NCI-H1417 (cell line): ENCODE data around the gene ABCA9.
"Not testable (repeated sequence)": the region's sequence is repeated elsewhere in the genome, so short reads cannot be mapped to it uniquely, and the experiment has no call there.

Experiments used
- DNase-seq, 3 experiments: peaks; one replicate each; lab custom pipeline; 2025; lab: John Stamatoyannopoulos, UW

The ABCA9 gene

GRCh38 chr17:69060822-69061221 lies at the start of gene ABCA9:
ABCA9 (minus strand) TSS chr17:69060927; CDS start chr17:69051126, 9,801 bp downstream.
- DNase-seq = peak in 1 of 3 experiments; percentile 8

- DNase-seq = peak in 1 of 3 experiments; percentile 2
Measured at GRCh38 chr17:69105907-69106730, 45.4 kb upstream of the ABCA9 start.

GRCh38 chr17:69103557-69104233 lies 43.0 kb upstream of the ABCA9 start:
- DNase-seq = peak in 2 of 3 experiments; percentile 2 to 12

- DNase-seq = no peak
Measured at GRCh38 chr17:69098625-69099024, 37.9 kb upstream of the ABCA9 start.

DNA sequence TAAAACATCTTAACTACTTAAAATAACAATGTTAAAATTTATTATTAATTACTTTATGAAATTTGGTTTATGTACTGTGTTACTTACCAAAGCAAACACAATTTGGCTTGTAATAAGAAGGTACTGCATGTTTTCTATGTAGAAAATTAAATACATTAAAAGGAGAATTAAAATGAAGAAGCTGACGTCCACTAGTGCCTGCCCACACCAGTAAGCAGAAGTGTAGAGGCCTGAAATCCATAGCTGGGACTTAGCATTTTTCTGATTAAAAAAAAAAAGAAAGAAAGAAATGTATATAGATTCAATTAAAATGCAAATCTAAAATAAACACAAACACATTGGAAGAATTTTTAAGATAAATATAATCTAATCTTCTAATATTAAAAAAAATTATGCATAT lies 35.8 kb upstream of the ABCA9 start:
- no peak for DNase-seq

DNA sequence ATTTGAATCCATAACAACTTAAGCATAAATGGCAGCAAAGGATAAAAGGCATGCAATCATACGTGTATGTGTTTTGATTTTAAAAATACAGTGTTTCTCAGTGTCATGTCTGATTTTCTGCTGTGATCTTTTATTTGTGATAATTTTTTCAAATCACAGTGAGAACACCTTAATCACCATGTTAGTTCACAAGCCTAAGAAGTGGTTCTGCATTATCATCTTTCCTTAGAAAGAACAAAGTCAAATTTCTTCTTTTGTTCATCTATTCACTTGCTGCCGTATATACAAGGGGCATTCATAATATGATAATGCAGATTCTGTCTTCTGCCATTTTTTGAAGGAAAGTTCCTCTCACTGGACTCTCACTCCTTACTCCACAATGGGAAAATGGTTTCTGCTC lies 33.3 kb upstream of the ABCA9 start:
- DNase-seq = no peak

DNA sequence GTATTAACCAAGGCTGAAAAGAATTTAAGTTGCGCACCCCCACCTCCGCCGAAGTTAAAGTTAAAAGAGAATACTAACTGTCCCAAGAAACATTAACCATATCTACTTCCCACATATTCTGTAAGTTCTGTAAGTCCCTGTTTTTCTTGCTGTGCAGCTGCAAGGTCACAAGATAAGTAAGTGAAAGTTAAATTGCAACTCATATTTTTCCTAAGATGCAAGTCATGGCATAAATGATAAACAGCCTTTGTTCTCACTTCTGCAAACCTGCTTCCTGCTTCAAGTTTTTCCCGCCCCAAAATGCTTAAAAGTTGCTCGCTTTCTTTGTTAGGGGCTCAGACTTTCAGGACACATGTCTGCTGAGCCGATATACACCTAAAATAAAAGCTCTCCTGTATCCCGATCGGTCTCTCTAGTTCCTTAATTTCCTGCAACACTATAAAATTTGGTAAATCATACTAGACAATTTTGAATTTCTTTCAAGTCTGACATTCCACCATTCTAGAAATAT lies 32.6 kb upstream of the ABCA9 start:
- DNase-seq = no peak

- DNase-seq = no peak
Measured at GRCh38 chr17:69090365-69090764, 29.6 kb upstream of the ABCA9 start.

DNA sequence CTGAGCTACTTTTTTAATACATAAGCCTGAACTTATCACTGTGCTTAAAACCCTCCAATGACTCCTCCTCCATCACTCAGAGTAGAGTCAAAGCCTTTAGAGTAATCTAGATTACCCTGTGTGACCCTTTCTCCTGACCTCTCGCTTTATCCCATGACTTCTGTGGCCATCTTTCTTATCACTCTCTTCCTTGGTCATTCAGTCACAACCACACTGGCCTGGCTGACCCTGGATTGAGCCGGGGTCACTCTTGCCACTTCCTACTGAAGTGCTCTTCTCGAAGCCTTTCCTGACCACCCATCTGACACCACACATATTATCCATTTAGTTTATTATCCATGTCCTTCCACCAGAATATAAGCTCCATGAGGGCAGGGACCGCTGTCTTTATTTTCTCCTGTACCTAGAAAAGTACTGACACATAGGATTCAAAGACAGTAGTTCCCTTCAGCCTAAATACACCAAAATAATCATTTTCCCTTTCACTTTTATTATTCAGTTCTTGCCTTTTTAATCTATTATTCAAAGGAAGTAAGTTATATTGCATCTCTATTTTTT lies 28.0 kb upstream of the ABCA9 start:
- DNase-seq = no peak

- DNase-seq = no peak
Measured at GRCh38 chr17:69086641-69087040, 25.9 kb upstream of the ABCA9 start.

GRCh38 chr17:69084911-69085310 lies 24.2 kb upstream of the ABCA9 start:
- peak in 1 of 3 experiments; percentile 7 for DNase-seq

DNA sequence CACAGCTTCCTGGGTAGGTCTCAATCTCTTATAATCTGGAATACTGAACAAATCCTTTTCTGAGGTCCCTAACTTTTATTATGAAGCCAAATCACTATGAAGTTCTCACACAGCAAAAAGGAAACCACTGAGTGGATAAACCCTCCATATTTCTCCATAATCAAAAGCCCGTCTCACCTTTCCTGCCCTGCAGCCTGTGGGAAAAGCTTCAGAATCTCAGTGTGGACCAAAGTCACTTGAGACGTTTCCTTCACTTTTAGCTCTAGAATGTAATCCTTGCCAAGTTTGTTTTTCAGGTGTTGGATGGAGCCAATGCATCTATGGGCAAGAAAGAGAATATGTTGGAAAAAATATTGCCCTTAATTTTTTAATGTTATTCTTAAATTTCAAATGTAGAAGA lies 22.0 kb upstream of the ABCA9 start:
- DNase-seq = no peak

GRCh38 chr17:69078864-69079263 lies 18.1 kb upstream of the ABCA9 start:
- DNase-seq = no peak

DNA sequence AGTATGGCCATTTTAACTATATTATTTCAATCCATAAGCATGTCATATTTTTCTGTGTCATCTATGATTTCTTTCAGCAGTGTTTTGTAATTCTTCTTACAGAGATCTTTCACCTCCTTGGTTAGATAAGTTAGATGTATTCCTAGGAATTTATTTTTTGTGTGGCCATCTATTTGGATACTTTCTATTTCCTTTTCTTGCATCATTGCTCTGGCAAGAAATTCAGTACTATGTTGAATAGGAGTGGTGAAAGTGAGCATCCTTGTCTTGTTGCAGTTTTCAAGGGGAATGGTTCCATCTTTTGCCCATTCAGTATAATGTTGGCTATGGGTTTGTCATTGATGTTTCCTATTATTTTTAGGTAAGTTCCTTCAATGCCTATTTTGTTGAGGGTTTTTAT lies 15.1 kb upstream of the ABCA9 start:
- no peak for DNase-seq

- DNase-seq = not testable (repeated sequence)
Measured at GRCh38 chr17:69073392-69073791, 12.7 kb upstream of the ABCA9 start.

GRCh38 chr17:69072803-69073256 lies 12.1 kb upstream of the ABCA9 start:
- peak in 1 of 3 experiments; percentile 8 for DNase-seq

DNA sequence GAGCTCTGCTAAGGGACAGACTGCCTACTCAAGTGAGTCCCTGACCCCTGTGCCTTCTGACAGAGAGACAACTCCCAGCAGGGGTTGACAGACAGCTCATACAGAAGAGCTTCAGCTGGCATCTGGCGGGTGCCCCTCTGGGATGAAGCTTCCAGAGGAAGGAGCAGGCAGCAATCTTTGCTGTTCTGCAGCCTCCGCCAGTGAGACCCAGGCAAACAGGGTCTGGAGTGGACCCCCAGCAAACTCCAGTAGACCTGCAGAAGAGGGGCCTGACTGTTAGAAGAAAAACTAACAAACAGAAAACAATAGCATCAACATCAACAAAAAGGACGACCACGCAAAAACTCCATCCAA lies 10.5 kb upstream of the ABCA9 start:
- DNase-seq = not testable (repeated sequence)

DNA sequence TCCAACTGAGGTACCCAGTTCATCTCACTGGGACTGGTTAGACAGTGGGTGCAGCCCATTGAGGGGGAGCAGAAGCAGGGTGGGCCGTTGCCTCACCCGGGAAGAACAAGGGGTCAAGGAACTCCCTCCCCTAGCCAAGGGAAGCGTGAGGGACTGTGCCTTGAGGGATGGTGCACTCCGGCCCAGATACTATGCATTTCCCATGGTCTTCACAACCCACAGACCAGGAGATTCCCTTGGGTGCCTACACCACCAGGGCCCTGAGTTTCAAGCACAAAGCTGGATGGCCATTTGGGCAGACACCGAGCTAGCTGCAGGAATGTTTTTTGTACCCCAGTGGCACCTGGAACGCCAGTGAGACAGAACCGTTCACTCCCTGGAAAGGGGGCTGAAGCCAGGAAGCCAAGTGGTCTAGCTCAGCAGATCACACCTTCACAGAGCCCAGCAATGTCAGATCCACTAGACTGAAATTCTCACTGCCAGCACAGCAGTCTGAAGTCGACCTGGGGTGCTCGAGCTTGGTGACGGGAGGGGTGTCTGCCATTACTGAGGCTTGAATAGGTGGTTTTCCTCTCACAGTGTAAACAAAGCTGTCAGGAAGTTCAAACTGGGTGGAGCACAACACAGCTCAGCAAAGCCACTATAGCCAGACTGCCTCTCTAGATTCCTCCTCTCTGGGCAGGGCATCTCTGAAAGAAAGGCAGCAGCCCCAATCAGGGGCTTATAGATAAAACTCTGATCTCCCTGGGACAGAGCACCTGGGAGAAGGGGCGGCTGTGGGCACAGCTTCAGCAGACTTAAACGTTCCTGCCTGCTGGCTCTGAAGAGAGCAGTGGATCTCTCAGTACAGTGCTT lies 9.9 kb upstream of the ABCA9 start:
- peak in 2 of 3 experiments; percentile 3 to 27 for DNase-seq

GRCh38 chr17:69069226-69069750 lies 8.6 kb upstream of the ABCA9 start:
- peak in 1 of 3 experiments; percentile 5 for DNase-seq

GRCh38 chr17:69067274-69068047 lies 6.7 kb upstream of the ABCA9 start:
- DNase-seq = no peak

DNA sequence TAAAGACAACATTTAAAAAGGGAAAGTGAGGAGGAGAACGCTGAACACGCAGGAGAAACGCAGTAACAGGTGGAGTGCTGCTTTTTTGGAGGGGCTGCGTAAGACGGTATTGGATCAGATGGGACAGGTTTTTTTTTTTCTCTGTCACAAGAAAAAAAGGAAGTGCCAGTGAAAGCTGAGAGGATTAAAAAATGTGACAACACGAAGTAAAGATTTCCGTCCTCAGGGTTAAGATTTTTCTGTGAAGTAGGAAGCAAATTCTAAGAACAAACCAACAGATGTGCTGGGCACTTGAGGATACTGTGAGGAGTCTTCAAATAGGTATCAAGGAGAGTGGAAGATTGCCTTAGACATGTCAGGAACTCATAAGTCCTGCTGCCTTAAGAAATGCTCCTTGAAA lies 5.8 kb upstream of the ABCA9 start:
- no peak for DNase-seq
